Neural cell (in vitro differentiated cells): ENCODE measurements around the gene WRNIP1.

Experiments
- EP300 ChIP-seq: fragments of 450-650 bp; conservative IDR thresholded peaks from 2 replicates; pipeline ENCODE4 v1.6.1; 2014; ENCODE audit warnings: antibody characterized with exemption, mild to moderate bottlenecking, moderate library complexity; ENCODE audit not compliant: poor library complexity, severe bottlenecking
- EZH2 ChIP-seq: fragments of 200-600, 300-800 bp; shearing (Covaris generic), sonication (generic); IDR thresholded peaks from 2 replicates; pipeline ENCODE4 v1.6.1; 2014; ENCODE audit warnings: antibody characterized with exemption, low read length, borderline replicate concordance, mild to moderate bottlenecking; ENCODE audit not compliant: insufficient read depth, poor library complexity, severe bottlenecking
- MXI1 ChIP-seq: fragments of 450-650 bp; conservative IDR thresholded peaks from 2 replicates; pipeline ENCODE4 v1.6.1; 2014; ENCODE audit warnings: antibody characterized with exemption, mild to moderate bottlenecking; ENCODE audit not compliant: poor library complexity, severe bottlenecking
- POLR2AphosphoS5 ChIP-seq: IDR thresholded peaks from 2 replicates; pipeline ENCODE4 v1.6.1; 2012
- RAD21 ChIP-seq: fragments of 450-650 bp; conservative IDR thresholded peaks from 2 replicates; pipeline ENCODE4 v1.6.1; 2014; ENCODE audit warnings: antibody characterized with exemption, mild to moderate bottlenecking, moderate library complexity
- TF ChIP-seq, protein P1 (sequence below): IDR thresholded peaks from 2 replicates; pipeline ENCODE4 v1.6.1; 2012; ENCODE audit warnings: borderline replicate concordance
- TF ChIP-seq, protein P2 (sequence below): fragments of 450-650 bp; IDR thresholded peaks from 2 replicates; pipeline ENCODE4 v1.5.1; 2014; ENCODE audit warnings: antibody characterized with exemption, mild to moderate bottlenecking, moderate library complexity; ENCODE audit not compliant: poor library complexity, severe bottlenecking

DNA sequence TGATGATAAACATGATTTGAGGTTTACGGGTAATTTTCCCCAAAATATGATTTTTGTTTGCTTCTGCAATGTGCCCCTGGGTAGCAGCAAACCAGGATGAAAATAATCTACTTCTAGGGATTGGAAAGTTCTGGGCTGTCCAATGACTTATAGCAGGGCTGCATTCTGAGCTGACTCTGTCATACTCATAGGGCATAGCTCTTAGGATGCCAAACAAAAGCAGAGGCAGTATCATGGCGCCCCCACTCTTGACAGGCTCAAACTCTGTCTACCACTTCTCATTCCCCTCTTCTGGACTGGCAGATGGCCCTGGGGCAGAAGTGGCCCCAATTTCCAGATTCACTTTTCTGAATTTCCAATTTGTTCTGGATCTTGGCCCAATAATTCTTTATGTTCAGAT lies 66.2 kb downstream of the WRNIP1 start:
- TF ChIP-seq, protein P1, sequence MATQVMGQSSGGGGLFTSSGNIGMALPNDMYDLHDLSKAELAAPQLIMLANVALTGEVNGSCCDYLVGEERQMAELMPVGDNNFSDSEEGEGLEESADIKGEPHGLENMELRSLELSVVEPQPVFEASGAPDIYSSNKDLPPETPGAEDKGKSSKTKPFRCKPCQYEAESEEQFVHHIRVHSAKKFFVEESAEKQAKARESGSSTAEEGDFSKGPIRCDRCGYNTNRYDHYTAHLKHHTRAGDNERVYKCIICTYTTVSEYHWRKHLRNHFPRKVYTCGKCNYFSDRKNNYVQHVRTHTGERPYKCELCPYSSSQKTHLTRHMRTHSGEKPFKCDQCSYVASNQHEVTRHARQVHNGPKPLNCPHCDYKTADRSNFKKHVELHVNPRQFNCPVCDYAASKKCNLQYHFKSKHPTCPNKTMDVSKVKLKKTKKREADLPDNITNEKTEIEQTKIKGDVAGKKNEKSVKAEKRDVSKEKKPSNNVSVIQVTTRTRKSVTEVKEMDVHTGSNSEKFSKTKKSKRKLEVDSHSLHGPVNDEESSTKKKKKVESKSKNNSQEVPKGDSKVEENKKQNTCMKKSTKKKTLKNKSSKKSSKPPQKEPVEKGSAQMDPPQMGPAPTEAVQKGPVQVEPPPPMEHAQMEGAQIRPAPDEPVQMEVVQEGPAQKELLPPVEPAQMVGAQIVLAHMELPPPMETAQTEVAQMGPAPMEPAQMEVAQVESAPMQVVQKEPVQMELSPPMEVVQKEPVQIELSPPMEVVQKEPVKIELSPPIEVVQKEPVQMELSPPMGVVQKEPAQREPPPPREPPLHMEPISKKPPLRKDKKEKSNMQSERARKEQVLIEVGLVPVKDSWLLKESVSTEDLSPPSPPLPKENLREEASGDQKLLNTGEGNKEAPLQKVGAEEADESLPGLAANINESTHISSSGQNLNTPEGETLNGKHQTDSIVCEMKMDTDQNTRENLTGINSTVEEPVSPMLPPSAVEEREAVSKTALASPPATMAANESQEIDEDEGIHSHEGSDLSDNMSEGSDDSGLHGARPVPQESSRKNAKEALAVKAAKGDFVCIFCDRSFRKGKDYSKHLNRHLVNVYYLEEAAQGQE, result no peak
- no peak for TF ChIP-seq MXI1
- TF ChIP-seq, protein P2, sequence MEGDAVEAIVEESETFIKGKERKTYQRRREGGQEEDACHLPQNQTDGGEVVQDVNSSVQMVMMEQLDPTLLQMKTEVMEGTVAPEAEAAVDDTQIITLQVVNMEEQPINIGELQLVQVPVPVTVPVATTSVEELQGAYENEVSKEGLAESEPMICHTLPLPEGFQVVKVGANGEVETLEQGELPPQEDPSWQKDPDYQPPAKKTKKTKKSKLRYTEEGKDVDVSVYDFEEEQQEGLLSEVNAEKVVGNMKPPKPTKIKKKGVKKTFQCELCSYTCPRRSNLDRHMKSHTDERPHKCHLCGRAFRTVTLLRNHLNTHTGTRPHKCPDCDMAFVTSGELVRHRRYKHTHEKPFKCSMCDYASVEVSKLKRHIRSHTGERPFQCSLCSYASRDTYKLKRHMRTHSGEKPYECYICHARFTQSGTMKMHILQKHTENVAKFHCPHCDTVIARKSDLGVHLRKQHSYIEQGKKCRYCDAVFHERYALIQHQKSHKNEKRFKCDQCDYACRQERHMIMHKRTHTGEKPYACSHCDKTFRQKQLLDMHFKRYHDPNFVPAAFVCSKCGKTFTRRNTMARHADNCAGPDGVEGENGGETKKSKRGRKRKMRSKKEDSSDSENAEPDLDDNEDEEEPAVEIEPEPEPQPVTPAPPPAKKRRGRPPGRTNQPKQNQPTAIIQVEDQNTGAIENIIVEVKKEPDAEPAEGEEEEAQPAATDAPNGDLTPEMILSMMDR, result no peak
- TF ChIP-seq POLR2AphosphoS5, result no peak
- TF ChIP-seq RAD21, result no peak
- no peak for TF ChIP-seq EZH2
- TF ChIP-seq EP300, result no peak
